Panc1 (cell line): ENCODE results near the gene SLC3A2.

Source experiments
- CTCF ChIP-seq: fragments of 450-650 bp; IDR thresholded peaks from 2 replicates; pipeline ENCODE4 v1.5.1; 2017; ENCODE audit warnings: mild to moderate bottlenecking
- POLR2AphosphoS5 ChIP-seq: IDR thresholded peaks from 2 replicates; pipeline ENCODE4 v1.6.1; 2012; ENCODE audit warnings: mild to moderate bottlenecking, low read depth, low read length, moderate library complexity
- SIN3A ChIP-seq: IDR thresholded peaks from 2 replicates; pipeline ENCODE4 v1.6.1; 2012; ENCODE audit warnings: low read depth, mild to moderate bottlenecking, low read length, moderate library complexity, borderline replicate concordance; ENCODE audit not compliant: insufficient read depth
- TCF7L2 ChIP-seq: IDR thresholded peaks from 2 replicates; pipeline ENCODE4 v1.6.1; 2011; ENCODE audit warnings: mild to moderate bottlenecking, low read depth, low read length, inconsistent platforms
- TF ChIP-seq, protein P1 (sequence below), 2 experiments: IDR thresholded peaks; 2 replicates each; pipeline ENCODE4 v1.6.1; 2011 to 2012; ENCODE audit warnings: low read depth in 2 of 2, control low read depth in 1 of 2, low read length in 1 of 2, mild to moderate bottlenecking in 1 of 2, moderate library complexity in 1 of 2; ENCODE audit not compliant: insufficient read depth in 1 of 2

DNA sequence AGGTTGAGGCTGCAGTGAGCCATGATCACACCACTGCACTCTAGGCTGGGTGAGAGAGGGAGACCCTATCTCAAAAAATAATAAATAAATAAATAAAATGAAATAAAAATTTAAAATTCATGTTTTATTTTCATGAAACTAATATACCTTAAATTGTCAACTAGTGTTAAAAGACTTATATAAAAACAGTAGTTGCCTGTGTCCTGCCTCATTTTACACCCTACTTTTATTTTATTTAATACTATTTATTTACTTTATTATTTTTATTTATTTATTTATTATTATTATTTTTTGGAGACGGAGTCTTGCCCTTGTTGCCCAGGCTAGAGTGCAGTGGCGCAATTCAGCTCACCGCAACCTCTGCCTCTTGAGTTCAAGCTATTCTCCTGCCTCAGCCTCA lies 36.5 kb upstream of the SLC3A2 start:
- no peak for TF ChIP-seq CTCF
- no peak for TF ChIP-seq SIN3A
- TF ChIP-seq, protein P1, sequence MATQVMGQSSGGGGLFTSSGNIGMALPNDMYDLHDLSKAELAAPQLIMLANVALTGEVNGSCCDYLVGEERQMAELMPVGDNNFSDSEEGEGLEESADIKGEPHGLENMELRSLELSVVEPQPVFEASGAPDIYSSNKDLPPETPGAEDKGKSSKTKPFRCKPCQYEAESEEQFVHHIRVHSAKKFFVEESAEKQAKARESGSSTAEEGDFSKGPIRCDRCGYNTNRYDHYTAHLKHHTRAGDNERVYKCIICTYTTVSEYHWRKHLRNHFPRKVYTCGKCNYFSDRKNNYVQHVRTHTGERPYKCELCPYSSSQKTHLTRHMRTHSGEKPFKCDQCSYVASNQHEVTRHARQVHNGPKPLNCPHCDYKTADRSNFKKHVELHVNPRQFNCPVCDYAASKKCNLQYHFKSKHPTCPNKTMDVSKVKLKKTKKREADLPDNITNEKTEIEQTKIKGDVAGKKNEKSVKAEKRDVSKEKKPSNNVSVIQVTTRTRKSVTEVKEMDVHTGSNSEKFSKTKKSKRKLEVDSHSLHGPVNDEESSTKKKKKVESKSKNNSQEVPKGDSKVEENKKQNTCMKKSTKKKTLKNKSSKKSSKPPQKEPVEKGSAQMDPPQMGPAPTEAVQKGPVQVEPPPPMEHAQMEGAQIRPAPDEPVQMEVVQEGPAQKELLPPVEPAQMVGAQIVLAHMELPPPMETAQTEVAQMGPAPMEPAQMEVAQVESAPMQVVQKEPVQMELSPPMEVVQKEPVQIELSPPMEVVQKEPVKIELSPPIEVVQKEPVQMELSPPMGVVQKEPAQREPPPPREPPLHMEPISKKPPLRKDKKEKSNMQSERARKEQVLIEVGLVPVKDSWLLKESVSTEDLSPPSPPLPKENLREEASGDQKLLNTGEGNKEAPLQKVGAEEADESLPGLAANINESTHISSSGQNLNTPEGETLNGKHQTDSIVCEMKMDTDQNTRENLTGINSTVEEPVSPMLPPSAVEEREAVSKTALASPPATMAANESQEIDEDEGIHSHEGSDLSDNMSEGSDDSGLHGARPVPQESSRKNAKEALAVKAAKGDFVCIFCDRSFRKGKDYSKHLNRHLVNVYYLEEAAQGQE (IDR thresholded peaks at IDR 0.05; ENCODE audit: insufficient read depth in 1 of 2, low read depth in 2 of 2, low read length in 1 of 2), result no peak
- TF ChIP-seq POLR2AphosphoS5, result no peak
- no peak for TF ChIP-seq TCF7L2
